ENCODE results near the gene ADAMTS17.

ADAMTS17 gene

GRCh38 chr15:100204771-100205170, 137.0 kb downstream of the ADAMTS17 start:
- TF ChIP-seq CTCF (IDR thresholded peaks at IDR 0.05; ENCODE audit: low read depth, low read length): no peak
- H3K4me3 ChIP-seq (ENCODE audit: low read depth, low read length): no peak overlapping the region

GRCh38 chr15:100204211-100204610, 137.6 kb downstream of the ADAMTS17 start:
- TF ChIP-seq CTCF (IDR thresholded peaks at IDR 0.05; ENCODE audit: low read depth, low read length): no peak
- H3K4me3 ChIP-seq (ENCODE audit: low read depth, low read length): no peak overlapping the region

- TF ChIP-seq CTCF (IDR thresholded peaks at IDR 0.05; ENCODE audit: low read depth, low read length): no peak
- H3K4me3 ChIP-seq (ENCODE audit: low read depth, low read length): no peak overlapping the region
Measured at GRCh38 chr15:100202309-100202960, 139.3 kb downstream of the ADAMTS17 start.

- no peak for TF ChIP-seq CTCF (IDR thresholded peaks at IDR 0.05; ENCODE audit: low read depth, low read length)
- no peak overlapping the region for H3K4me3 ChIP-seq (ENCODE audit: low read depth, low read length)
Measured at GRCh38 chr15:100201376-100202280, 140.1 kb downstream of the ADAMTS17 start.

GRCh38 chr15:100200287-100200880, 141.4 kb downstream of the ADAMTS17 start:
- no peak for TF ChIP-seq CTCF (IDR thresholded peaks at IDR 0.05; ENCODE audit: low read depth, low read length)
- no peak overlapping the region for H3K4me3 ChIP-seq (ENCODE audit: low read depth, low read length)

GRCh38 chr15:100199711-100200286, 142.0 kb downstream of the ADAMTS17 start:
- H3K4me3 ChIP-seq (ENCODE audit: low read depth, low read length): no peak overlapping the region
- TF ChIP-seq CTCF (IDR thresholded peaks at IDR 0.05; ENCODE audit: low read depth, low read length): no peak
